GM20000 (cell line): ENCODE measurements around the gene NINL.

Experiments
- DNase-seq: peaks from one replicate; pipeline ENCODE4 v3.0.0; 2012; ENCODE audit warnings: low spot score
- CTCF ChIP-seq: IDR thresholded peaks from 2 replicates; pipeline ENCODE4 v1.5.1; 2012; ENCODE audit warnings: mild to moderate bottlenecking, control low read depth; ENCODE audit errors: extremely low read depth, missing control alignments

NINL gene

GRCh38 chr20:25483431-25484132 is 101.7 kb downstream of the NINL start:
- TF ChIP-seq CTCF, result no peak
- no peak for DNase-seq

- TF ChIP-seq CTCF, result no peak
- no peak for DNase-seq
Measured at GRCh38 chr20:25481918-25482253, 103.4 kb downstream of the NINL start.

- TF ChIP-seq CTCF, result no peak
- DNase-seq, result no peak
Measured at GRCh38 chr20:25481235-25481917, 104.0 kb downstream of the NINL start.

- no peak for DNase-seq
- TF ChIP-seq CTCF, result no peak
Measured at GRCh38 chr20:25480797-25481196, 104.5 kb downstream of the NINL start.

GRCh38 chr20:25480156-25480555 is 105.2 kb downstream of the NINL start:
- DNase-seq, result no peak
- TF ChIP-seq CTCF, result no peak

GRCh38 chr20:25479638-25480037 is 105.7 kb downstream of the NINL start:
- TF ChIP-seq CTCF, result no peak
- no peak for DNase-seq

- TF ChIP-seq CTCF, result no peak
- DNase-seq, result no peak
Measured at GRCh38 chr20:25478889-25479568, 106.3 kb downstream of the NINL start.
